Activated B cell treated with CpG ODN at 0.5 μM for 24 hours (primary cell): Measurements from ENCODE around the gene ZNF331. TPM values are rescaled to one million over a fixed set of nuclear protein-coding genes. Genes with fewer than 3 reads are reported as not detected.
A peak's percentile ranks its signal among the peaks of the same experiment; 100 is the strongest.

Experiments used
- ATAC-seq: fragments of 200-7000 bp; cut with Tn5 transposase; one replicate; pipeline ENCODE4 v1.10.0; 2021; ENCODE audit warnings: low read depth, mild to moderate bottlenecking, moderate library complexity
- CTCF ChIA-PET: fragments of 350-600 bp; sonication (Branson Sonifier 250); formaldehyde crosslinking; loops from one replicate; lab custom pipeline; 2021; ENCODE audit warnings: antibody characterized with exemption; lab: Charles Lee
- POLR2A ChIA-PET: fragments of 350-600 bp; sonication (Branson Sonifier 250); formaldehyde crosslinking; loops from one replicate; lab custom pipeline; 2021; ENCODE audit warnings: antibody characterized with exemption; lab: Charles Lee
- DNase-seq: peaks from one replicate; pipeline ENCODE4 v3.0.0; 2022
- H3K27ac Mint-ChIP-seq: one replicate; pipeline ENCODE4 v1.8.0; 2020; ENCODE audit warnings: mixed read lengths
- H3K27me3 Mint-ChIP-seq: one replicate; pipeline ENCODE4 v1.8.0; 2021; ENCODE audit warnings: mixed read lengths
- H3K36me3 Mint-ChIP-seq: one replicate; pipeline ENCODE4 v1.8.0; 2021; ENCODE audit warnings: low read depth, mixed read lengths
- H3K4me1 Mint-ChIP-seq: one replicate; pipeline ENCODE4 v1.8.0; 2021; ENCODE audit warnings: mixed read lengths
- H3K4me3 Mint-ChIP-seq: one replicate; pipeline ENCODE4 v1.8.0; 2020; ENCODE audit warnings: mild to moderate bottlenecking, mixed read lengths
- H3K9me3 Mint-ChIP-seq: one replicate; pipeline ENCODE4 v1.8.0; 2020; ENCODE audit warnings: mixed read lengths
- intact Hi-C: fragments of 100-400 bp; cut with micrococcal nuclease; formaldehyde crosslinking; loops from one replicate; pipeline ENCODE4 v1.15.1; 2024
- total RNA-seq: library from RNA; stranded (reverse); gene quantifications from 2 replicates; pipeline ENCODE4 v1.2.3, GENCODE V29; 2022
- TF ChIP-seq, protein P1 (sequence below): fragments of 200-600 bp; IDR thresholded peaks from one replicate; pipeline ENCODE4 v1.8.0; 2022; ENCODE audit warnings: antibody characterized with exemption, mild to moderate bottlenecking

ZNF331 gene
- total RNA-seq, 1 donor from 2014 or later: 31.7 TPM

DNA sequence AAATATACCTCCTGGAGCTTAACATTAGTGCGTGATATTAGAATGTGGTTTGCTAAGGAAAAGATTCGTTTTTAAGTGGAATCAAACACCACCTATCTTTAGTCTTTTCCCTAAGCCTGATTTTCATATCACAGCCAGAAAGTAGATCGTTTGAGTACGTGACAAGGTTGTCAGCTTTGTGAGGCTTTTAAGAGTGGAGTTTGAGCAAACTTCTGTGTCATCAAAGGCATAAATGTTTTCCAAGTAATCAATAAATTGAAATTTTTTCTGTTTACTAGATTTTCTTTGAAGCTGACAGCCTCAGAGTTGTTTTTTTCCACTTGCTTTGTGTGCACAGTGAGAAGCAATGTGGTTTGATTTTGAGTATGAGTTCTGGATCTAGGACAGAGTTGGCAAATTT is 6.5 kb upstream of the ZNF331 start:
- peaks cover 26% of the 10 kb centered on the region for H3K36me3 Mint-ChIP-seq
- TF ChIP-seq, protein P1, sequence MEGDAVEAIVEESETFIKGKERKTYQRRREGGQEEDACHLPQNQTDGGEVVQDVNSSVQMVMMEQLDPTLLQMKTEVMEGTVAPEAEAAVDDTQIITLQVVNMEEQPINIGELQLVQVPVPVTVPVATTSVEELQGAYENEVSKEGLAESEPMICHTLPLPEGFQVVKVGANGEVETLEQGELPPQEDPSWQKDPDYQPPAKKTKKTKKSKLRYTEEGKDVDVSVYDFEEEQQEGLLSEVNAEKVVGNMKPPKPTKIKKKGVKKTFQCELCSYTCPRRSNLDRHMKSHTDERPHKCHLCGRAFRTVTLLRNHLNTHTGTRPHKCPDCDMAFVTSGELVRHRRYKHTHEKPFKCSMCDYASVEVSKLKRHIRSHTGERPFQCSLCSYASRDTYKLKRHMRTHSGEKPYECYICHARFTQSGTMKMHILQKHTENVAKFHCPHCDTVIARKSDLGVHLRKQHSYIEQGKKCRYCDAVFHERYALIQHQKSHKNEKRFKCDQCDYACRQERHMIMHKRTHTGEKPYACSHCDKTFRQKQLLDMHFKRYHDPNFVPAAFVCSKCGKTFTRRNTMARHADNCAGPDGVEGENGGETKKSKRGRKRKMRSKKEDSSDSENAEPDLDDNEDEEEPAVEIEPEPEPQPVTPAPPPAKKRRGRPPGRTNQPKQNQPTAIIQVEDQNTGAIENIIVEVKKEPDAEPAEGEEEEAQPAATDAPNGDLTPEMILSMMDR: no peak

DNA sequence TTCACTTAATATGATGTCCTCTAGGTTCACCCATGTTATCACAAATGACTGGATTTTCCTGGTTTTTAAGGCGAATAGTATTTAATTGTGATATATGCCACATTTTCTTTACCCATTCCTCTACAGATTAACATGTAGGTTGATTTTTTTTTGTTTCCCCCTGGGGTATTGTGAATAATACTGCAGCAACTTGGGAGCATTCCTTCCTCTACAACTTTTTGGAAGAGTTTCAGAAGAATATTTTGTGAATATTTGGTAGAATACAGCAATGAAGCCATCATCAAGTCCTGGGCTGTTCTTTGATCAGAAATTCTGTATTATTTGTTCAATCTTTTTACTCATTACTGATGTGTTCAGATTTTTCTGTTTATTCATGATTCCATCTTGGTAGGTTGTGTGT is 5.6 kb upstream of the ZNF331 start:
- H3K9me3 Mint-ChIP-seq: peaks cover 8% of the 10 kb centered on the region
- no peaks in the 10 kb centered on the region for H3K4me1 Mint-ChIP-seq
- TF ChIP-seq, protein P1: no peak
- CTCF ChIA-PET: no interaction called here
- ATAC-seq (no peak), DNase-seq (no peak)
- no peaks in the 10 kb centered on the region for H3K27me3 Mint-ChIP-seq
- intact Hi-C loops: no loop called here
- no peak overlapping the region for H3K27ac Mint-ChIP-seq
- POLR2A ChIA-PET: no interaction called here
- H3K4me3 Mint-ChIP-seq: no peak overlapping the region
- H3K36me3 Mint-ChIP-seq: peaks cover 23% of the 10 kb centered on the region

More for the DNA sequence above, 6.5 kb upstream of the ZNF331 start:
- CTCF ChIA-PET: no interaction called here
- peaks cover 11% of the 10 kb centered on the region for H3K9me3 Mint-ChIP-seq
- intact Hi-C loops: no loop called here
- no peak for ATAC-seq
- POLR2A ChIA-PET: no interaction called here
- H3K4me1 Mint-ChIP-seq: no peaks in the 10 kb centered on the region
- no peak overlapping the region for H3K27ac Mint-ChIP-seq
- DNase-seq: no peak
- no peaks in the 10 kb centered on the region for H3K27me3 Mint-ChIP-seq
- H3K4me3 Mint-ChIP-seq: no peak overlapping the region

DNA sequence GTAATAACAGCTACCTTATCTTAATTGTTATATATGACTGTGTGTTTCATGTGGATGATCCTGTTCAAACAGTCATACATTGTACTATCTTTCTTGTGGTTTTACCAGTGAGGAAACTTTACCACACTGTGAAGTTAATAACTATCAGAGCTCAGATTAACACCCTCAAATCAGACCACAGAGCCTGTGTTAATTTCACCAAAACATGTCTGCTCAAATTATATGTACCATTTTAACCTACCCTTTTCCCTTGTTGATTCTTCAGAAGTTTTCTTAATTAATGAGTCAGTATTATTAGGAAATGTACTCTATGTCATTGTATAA is 1.8 kb upstream of the ZNF331 start:
- TF ChIP-seq, protein P1: no peak
- DNase-seq (no peak), ATAC-seq (no peak)
- Mint-ChIP-seq H3K4me1 (peaks cover 18% of the 10 kb centered on the region), H3K36me3 (peaks cover 33% of the 10 kb centered on the region), H3K27me3 (no peaks in the 10 kb centered on the region), H3K4me3 (no peak overlapping the region), H3K27ac (no peak overlapping the region), H3K9me3 (peaks cover 2% of the 10 kb centered on the region)
- intact Hi-C loops: no loop called here
- CTCF ChIA-PET: no interaction called here
- POLR2A ChIA-PET: interaction anchor here (3.1 kb wide), 1 partner anchor 16 kb away, joined by 18 read pairs; no protein-coding TSS in a partner anchor

DNA sequence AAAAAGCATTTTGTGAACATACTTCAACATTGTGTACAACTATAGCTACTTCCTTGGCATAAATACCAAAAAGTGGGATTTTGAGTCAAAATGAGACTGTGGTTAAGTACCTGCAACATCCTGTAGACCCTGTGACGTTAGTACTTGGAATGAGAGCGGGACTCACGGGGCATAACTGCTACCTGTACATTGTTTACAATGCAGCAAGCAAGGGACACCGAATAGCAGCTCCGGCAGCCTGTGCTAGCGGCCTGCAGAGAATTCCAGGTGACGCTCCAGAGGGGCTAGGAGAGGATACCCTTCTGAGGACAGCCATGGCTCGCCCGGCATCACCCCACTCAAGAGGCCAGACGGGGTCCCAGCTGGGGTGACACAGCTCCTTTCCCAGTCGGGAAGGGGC is 824 bp upstream of the ZNF331 start:
- TF ChIP-seq, protein P1: no peak
- no peak for DNase-seq
- ChIA-PET POLR2A (interaction anchor here (0.7 to 3.1 kb wide), 2 partner anchors 16 to 342 kb away, joined by 4 to 18 read pairs; no protein-coding TSS in a partner anchor), CTCF (no interaction called here)
- intact Hi-C loops: loop anchor here (1.0 kb wide), 1 partner anchor 17 kb away; no protein-coding TSS in a partner anchor
- peaks cover 2% of the 10 kb centered on the region for H3K9me3 Mint-ChIP-seq
- peaks cover 18% of the 10 kb centered on the region for H3K4me1 Mint-ChIP-seq
- peak overlapping the region; percentile 95 for H3K27ac Mint-ChIP-seq
- ATAC-seq: no peak
- H3K4me3 Mint-ChIP-seq: peak overlapping the region; percentile 95
- H3K27me3 Mint-ChIP-seq: no peaks in the 10 kb centered on the region
- peaks cover 39% of the 10 kb centered on the region for H3K36me3 Mint-ChIP-seq

DNA sequence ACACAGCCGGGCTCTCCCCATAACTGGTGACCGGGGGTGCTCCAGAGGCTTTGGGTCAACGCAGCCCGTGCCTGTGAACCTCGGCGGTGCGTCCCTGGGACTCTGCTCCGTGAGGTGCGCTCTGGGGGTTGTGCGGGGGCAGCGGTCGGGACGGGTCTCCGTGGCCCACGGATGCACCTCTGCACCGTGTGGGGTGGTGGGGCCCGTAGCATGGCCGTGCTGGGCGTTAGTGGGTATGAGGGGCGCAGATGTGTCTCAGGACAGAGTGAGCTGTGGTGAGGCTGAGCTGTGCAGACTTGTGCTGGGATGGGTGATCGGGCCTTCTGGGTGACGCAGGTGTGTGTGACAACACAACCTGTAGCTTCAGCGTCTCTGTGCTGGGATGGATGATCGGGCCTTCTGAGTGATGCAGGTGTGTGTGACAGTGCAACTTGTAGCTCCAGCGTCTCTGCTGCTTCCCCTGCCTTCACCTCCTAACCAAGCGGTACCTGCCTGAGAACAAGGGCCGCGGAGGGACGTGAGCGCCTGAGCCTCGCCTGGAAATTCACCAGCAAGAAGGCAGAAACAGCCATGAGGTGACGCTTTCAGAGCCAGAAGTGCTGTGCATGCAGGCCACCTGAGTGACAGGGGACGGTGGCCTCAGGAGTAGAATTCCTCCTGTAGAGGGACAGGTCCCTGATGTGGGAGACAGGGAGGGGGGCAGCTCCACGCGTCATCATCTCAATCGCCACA is 599 bp downstream of the ZNF331 start:
- ChIA-PET POLR2A (interaction anchor here (1.7 to 3.1 kb wide), 2 partner anchors 17 to 18 kb away, joined by 5 to 18 read pairs; no protein-coding TSS in a partner anchor), CTCF (interaction anchor here (1.3 kb wide), 1 partner anchor 18 kb away, joined by 4 read pairs; no protein-coding TSS in a partner anchor)
- ATAC-seq: no peak
- TF ChIP-seq, protein P1: no peak
- no peaks in the 10 kb centered on the region for H3K27me3 Mint-ChIP-seq
- intact Hi-C loops: loop anchor here (1.0 kb wide), 1 partner anchor 16 kb away; no protein-coding TSS in a partner anchor
- peaks cover 18% of the 10 kb centered on the region for H3K4me1 Mint-ChIP-seq
- H3K9me3 Mint-ChIP-seq: peaks cover 2% of the 10 kb centered on the region
- no peak for DNase-seq
- H3K36me3 Mint-ChIP-seq: peaks cover 46% of the 10 kb centered on the region
- H3K27ac Mint-ChIP-seq: peak overlapping the region; percentile 95
- H3K4me3 Mint-ChIP-seq: peak overlapping the region; percentile 95
